ELF-1 (cell line): ENCODE results near the gene PLEKHG4B.
"Not testable (repeated sequence)": the region's sequence is repeated elsewhere in the genome, so short reads cannot be mapped to it uniquely, and the experiment has no call there.

ENCODE experiments used
- DNase-seq: peaks from one replicate; pipeline ENCODE4 v3.0.0-alpha.2; 2016; ENCODE audit warnings: low read depth, low spot score

Gene PLEKHG4B

DNA sequence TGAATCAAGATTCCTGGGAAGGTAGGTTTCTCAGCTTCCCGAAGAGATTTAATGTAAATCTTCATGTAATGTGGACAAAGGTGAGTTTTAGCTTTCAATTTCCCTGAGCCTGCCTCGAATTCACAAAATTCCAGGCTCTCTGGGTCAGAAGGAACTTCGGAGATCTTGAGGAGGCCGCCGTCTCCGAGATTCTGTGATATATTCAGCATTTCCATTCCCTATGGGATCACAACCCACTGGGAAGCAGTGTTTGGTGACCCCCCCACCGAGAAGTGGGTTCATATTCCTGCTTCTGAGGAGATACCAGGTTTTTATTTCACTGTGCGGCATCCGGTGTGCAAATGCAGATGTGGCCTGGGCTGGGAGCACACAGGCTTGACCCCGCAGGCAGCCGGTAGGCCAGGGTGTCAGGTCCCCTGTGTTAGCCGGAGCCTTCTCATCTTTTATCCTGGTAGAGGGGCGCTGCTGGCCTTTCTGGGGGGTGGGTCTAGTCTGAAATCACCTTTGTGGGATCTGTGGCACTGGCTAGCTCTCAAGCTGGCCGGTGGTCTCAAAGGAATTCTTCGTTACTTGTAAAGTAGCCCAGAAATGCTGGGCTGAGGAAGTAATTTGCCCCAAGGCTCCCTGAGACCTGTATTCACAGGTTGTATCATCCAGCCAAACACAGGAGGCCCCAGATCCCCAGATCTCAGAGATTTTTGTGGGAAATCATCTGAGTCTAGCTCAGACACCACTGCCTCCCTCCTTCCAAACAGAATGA lies 1.4 kb downstream of the PLEKHG4B start:
- DNase-seq: peak; percentile 60

DNA sequence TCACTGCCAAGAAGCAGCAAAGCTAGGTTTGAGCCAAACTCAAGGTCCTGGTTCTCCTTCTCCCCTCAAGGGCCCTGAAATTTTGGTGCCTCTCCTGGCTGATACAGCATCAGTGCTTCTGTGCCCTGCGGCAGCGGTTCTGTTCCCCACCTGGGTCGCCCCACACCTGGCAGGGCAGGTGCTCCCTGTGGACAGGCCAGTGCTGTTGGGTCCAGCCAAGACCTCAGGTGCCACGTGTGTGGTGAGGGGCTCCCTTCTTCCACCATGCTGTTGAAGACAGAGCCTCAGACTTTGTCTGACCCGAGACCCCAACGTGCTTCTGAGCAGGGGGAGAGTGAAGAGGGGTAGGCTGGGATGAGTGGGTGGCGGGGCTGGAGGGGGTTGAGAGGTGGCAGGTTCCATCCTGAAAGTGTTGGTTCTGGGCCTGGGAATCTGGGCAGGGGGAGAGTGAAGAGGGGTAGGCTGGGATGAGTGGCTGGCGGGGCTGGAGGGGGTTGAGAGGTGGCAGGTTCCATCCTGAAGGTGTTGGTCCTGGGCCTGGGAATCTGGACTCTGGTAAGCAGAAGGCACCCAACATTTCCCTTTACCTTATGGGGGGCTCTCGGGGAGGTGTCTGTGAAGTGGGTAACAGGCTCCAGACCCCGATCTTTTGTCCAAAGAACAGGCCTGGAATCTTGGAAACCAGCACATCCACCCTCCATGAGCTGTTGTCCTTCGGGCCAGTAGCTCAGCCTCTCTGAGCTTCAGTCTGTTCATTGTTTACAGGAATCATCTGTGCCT lies 2.3 kb downstream of the PLEKHG4B start:
- no peak for DNase-seq

DNA sequence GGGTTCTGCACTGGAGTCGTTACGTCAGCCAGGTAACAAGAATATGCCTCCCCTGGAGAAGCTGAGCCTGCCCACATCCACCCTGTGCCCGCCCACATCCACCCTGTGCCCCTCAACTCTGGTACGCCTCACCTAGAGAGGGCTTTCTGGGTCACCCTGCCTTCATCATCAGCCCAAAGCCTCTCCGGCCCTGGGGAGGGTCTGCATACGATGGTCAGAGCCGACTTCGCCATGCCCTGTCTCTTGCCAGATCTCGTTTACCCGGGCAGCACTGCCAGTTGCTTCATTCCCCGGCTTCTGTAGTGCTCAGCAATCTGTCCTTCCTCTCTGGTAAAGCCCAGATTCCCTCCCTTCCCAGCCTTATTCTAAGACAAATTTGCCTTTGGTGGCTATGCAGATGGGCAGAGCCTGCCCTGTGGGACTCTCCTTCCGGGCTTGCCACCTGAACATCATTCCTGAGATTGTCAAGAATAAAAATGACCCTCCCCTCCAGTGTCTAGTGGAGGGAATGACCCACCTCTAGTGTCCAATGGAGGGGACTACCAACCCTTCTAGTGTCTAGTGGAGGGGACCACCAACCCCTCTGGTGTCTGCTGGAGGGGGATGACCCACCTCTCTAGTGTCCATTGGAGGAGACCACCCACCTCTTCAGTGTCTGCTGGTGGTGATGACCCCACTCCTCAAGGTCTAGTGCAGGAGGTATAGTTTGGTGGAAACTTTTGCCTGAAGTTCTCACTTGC lies 3.4 kb downstream of the PLEKHG4B start:
- DNase-seq: no peak

DNA sequence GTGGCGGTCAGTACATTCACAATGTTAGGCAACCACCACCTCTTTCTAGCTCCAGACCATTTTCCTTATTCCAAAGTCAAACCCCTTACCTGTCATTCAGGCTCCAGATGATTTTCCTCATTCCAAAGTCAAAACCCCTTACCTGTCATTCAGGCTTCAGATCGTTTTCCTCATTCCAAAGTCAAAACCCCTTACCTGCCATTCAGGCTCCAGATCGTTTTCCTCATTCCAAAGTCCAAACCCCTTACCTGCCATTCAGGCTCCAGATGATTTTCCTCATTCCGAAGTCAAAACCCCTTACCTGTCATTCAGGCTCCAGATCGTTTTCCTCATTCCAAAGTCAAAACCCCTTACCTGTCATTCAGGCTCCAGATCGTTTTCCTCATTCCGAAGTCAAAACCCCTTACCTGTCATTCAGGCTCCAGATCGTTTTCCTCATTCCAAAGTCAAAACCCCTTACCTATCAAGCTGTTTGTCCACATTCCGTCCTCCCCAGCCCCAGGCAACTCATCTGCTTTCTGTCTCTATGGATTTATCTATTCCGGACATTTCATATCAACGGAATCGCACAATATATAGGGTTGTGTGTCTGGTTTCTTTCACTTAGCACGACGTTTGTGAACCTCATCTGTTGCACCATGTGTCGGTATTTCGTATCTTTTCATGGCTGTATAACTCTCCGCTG lies 5.2 kb downstream of the PLEKHG4B start:
- peak; percentile 27 for DNase-seq

DNA sequence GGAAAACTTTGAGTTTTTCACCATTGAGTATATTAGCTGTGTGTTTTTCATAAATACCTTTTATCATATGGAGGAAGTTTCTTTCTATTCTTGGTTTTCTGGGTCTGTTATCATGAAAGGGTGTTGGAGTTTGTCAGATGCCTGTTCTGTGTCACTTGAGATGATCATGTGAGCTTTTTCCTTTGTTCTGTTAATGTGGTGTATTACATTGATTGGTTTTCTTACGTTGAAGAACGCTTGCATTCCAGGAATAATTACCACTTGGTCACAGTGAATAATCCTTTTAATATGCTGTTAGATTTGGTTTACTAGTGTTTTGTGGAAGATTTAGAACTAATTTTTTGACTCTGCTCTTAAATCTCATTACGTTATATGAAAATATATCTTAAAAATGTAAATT lies 7.8 kb downstream of the PLEKHG4B start:
- no peak for DNase-seq

DNA sequence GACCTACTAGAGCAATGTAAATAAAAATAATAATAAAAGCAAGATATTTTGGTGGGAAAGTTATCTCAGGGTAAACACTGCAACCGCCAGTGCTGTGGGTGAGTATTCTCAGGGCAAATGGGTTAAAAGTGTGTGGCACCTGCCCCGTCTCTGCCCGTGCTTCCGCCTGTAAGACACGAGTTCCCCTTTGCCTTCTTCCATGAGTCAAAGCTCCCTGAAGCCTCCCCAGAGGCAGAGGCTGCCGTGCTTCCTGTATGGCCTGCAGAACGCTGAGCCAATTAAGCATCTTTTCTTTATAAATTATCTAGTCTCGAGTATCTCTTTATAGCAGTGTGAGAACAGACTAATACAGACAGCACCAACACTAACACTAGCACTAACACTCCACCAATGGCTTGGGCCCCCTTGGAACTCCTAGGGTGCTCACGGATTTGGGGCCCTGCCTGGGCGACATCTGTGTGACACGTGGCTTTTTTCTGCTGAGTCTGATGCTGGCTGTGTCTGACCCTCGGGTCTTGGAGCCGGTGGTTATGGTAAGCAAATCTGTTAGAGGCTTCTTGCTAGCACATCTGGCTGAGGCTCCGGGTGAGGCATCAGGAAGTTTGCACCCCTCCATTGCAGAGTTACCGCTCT lies 10.6 kb downstream of the PLEKHG4B start:
- DNase-seq: no peak

DNA sequence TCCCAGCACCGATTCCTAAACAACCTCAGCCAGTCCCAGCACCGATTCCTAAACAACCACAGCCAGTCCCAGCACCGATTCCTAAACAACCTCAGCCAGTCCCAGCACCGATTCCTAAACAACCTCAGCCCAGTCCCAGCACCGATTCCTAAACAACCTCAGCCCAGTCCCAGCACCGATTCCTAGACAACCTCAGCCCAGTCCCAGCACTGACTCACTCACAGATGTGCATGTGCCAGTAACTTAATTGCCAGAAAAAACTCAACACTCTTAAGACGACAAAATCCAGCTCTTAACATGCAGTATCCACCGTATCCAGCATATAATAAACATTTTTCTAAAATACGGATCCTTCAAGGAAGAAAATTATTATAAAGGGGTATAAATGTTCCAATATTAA lies 12.1 kb downstream of the PLEKHG4B start:
- DNase-seq: not testable (repeated sequence)

DNA sequence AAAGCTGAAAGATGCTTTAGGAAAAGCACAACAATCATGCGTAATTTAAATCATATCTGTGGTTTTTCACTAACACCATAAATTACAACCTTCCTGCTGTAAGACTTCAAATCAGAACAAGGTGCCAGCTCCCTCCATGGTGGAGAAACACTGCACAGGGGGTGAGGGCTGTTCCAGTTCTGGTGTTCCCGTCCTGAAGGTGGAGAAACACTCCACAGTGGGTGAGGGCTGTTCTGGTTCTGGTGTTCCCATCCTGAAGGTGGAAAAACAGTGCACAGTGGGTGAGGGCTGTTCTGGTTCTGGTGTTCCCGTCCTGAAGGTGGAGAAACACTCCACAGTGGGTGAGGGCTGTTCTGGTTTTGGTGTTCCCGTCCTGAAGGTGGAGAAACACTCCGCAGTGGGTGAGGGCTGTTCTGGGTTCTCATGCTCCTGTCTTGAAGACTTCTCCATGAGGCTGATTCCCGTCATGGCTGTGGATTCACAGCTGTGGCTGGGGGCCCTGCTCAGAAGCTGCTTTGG lies 12.9 kb downstream of the PLEKHG4B start:
- no peak for DNase-seq

DNA sequence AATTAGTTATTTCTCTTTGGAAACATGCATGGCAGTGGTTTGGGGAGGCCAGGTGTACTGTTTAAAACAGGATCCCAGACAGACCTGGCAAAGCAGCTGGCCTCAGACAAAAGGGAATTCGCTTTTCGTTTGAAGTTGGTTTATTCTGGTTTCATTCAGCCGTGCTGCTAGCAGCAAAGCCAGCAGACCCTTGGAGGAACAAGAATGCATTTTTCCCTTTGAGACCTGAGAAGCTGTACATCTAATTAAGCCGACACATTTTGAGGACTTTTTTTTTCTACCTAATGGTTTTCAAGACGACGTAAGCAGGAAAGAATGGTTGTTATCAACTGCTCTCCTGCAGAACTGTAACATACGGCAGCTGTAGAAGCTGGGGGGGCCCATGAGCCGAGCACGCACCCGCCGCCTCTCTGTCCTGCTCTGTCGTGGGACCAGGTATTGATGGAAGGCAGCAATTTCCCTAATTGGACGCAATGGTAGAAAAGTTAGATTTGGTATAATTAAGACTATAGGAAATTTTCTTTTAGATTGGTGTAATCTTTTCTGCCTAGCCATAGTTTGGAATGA lies 13.6 kb downstream of the PLEKHG4B start:
- DNase-seq: peak; percentile 22

DNA sequence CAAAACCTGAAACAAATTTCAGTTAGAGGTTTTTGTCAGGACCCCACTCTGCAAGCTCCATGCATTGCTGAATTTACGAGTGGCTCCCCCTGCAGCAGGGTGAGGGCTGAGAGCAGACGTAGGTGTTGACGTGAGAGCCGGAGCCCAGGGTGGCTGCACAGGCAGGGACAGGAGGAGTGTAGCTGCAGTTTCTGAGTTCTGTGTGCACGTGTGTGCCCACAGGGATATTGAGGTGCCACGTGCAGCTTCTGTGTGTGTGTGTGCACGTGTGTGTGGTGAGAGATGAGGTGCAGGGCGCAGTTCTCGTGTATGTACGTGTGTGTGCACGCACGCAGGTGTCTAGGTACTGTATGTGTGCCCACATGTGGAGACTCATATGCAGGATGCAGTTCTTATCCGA lies 14.6 kb downstream of the PLEKHG4B start:
- DNase-seq: no peak

DNA sequence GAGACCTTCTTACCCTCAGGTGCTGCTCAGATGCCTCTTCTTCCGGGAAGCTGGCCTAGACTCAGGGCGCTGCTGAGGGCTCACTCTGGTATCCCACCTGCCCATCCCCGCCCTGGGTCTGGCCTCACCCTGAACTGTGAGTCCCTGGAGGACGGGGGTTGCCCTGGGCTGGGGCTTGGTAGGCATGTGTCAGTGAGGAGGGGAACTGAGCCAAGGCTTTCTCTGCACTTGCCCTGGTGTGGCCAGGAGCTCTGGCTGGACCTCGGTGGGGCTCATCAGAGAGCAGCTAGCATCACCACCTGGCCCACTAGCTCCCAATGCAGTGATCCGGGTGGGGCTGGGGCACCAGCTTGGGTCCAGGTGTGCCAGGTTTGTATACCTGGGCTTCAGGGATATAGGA lies 15.6 kb downstream of the PLEKHG4B start:
- no peak for DNase-seq

DNA sequence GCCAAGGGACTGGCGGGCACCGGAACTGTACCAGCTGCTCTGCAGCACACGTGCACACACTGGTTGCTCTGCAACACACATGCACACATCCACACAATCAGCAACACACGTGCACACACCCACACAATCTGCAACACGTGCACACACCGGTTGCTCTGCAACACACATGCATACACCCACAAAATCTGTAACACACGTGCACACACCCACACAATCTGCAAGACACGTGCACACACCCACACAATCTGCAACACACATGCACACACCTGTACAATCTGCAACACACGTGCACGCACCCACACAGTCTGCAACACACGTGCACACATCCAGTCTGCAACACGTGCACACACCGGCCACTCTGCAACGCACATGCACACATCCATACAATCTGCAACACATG lies 17.9 kb downstream of the PLEKHG4B start:
- DNase-seq: no peak

DNA sequence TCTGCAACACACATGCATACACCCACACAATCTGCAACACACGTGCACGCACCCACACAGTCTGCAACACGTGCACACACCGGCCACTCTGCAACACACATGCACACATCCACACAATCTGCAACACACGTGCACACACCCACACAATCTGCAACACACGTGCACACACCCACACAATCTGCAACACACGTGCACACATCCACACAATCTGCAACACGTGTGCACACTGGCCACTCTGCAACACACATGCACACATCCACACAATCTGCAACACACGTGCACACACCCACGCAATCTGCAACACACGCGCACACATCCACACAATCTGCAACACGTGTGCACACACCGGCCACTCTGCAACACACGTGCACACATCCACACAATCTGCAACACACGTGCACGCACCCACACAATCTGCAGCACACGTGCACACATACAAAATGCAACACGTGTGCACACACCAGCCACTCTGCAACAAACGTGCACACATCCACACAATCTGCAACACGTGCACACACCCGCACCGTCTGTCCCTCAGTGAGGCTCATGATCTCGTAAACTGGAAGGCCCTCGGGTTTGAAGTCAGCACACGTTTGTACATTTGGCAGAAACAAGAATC lies 18.4 kb downstream of the PLEKHG4B start:
- no peak for DNase-seq

DNA sequence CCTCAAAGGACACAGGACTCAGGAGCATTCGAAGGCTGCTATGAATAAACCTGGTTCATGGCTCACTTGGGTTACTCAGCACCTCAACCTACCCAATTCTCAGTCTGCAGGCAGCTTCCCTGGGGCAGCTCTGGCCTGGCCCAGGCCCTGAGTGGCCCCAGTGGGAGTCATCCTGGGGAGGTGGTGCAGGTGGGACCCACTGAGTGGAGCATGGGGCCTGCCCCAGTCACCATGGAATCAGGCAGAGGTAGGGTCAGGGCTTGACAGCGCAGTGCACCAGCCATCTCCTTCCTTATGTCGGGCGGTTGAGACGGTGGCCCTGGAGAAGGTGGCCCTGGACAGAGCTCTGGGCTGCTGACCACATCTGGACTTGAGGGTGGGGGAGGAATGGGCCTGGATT lies 19.2 kb downstream of the PLEKHG4B start:
- no peak for DNase-seq

DNA sequence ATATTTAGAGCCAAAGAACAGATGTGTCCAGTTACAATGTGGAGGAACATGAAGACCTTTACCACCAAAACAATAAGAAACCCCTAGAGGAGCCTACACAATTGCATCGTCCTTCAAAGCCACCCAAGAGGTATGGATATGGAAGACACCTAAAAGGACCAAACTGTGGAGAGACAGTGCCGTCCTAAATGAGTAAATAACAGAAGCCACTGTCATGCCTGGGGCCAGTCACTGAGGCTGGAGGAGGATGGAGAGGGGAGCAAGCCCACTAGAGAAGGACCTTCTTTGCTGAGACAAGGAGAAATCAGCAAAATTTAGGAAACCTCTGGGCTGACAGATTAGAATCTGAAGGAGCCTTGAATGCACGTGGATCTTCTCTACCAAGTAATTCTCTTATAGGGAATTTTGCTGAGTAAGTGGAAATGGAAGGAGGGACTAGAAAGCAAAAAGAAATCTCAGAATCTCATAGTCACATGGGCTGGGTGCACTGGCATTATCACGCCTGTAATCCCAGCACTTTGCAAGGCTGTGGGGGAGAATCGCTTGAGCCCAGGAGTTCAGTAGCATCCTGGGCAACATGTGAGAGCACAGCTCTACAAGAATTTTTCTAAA lies 27.6 kb downstream of the PLEKHG4B start:
- DNase-seq: no peak

DNA sequence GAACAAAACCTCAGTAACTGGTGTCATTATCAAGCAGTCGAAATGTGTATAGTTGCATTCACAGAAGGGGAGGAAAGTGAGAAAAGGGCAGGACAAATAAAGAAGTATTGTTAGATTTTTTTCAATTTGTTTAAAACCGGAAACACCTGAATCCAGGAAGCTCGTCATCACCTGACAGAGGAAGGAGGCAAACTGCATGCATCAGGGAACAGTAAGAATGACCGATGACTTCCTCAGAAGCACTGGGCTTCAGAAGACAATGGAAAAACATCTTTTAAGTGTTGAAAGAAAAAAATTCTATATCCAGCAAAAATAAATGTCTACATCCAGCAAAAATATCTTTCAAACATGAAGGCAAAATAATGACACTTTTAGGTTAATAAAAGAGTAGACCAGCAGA lies 29.5 kb downstream of the PLEKHG4B start:
- no peak for DNase-seq

DNA sequence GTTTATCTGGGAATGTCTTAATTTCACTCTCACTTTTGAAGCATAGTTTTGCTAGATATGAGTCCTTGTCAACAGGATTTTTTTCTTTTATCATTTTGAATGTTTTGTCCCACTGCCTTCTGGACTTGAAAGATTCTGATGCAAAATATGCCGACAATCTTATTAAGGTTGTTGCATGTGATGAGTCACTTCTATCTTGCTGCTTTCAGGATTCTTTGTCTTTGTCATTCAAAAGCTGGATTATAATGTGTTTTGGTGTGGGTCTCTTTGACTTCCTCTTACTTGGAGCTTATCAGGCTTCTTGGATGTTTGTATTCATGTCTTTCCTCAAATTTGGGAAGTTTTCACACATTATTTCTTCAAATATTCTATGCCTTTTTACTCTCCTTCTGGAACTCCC lies 33.8 kb downstream of the PLEKHG4B start:
- no peak for DNase-seq

DNA sequence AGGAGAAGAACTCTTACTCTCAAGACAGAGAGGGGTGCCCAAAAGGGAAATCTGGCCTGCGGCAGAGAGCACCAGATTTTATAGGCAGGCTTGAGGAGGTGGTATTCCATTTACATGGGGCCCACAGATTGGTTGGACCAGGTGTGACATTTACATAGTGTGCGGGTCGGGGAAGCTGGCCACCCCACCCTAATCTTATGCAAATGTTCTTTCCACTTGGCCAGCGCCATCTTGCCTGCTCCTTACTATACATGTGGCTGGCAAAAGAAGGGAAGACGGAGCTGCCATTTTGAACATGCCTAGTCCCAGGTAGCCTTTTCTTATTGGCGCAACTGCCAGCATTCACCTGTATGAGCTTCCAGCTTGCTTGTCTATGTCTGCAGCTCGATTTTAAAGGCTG lies 34.8 kb downstream of the PLEKHG4B start:
- peak; percentile 17 for DNase-seq

DNA sequence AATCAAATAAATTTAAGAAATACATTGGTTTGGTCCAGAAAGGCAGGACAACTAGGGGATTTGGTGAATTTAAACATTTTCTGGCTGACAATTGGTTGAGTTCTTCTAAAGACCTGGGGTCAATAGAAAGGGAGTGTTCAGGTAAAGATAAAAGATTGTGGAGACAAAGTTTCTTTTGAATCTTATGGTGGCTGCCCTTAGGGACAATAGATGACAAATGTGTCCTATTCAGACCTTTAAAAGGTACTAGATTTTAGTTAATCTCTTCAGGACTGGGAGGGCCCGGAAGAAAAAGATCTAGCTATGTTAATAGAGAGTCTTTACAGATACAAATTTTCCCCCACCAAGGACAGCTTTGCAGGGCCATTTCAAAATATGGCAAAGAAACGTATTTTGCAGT lies 35.9 kb downstream of the PLEKHG4B start:
- DNase-seq: no peak

DNA sequence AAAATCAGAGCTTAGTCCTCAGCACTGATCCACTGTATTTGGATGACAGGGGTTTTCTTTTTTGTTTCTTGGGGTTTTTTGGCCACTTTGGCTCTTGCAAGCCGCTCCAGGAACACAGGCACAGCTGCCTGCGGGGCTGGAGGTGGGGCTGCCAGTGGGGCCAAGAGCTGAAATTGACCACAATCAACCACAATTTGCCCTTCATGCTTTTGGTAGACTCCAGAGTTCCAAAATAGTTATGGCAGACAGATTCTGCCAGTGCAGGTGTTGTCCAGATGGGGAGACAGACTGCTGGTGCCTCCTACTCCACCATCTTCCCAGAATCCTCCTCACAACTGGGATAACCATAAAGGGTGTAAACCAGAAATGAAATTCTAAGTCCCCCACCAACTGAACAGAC lies 36.5 kb downstream of the PLEKHG4B start:
- DNase-seq: no peak
